Activated T-cell treated with anti-CD3 and anti-CD28 coated beads, Interleukin-2, amount 50 U/mL, for 72 hours (primary cell): ENCODE results near the gene CMBL. TPM values are rescaled to one million over a fixed set of nuclear protein-coding genes. Genes with fewer than 3 reads are reported as not detected.
"Not testable (repeated sequence)": the region's sequence is repeated elsewhere in the genome, so short reads cannot be mapped to it uniquely, and the experiment has no call there.

ENCODE experiments used
- ATAC-seq, 2 donors: fragments of 150-1000 bp; cut with Tn5 transposase; replicated peaks in 1 of 2; 2 replicates each; pipeline ENCODE4 v1.10.0; 2021; ENCODE audit warnings: moderate library complexity in 2 of 2, mild to moderate bottlenecking in 1 of 2
- DNase-seq, 2 donors: peaks; one replicate each; pipeline ENCODE4 v3.0.0; 2021 to 2022; ENCODE audit warnings: mixed read lengths in 1 of 2
- H3K27ac Mint-ChIP-seq: one replicate; pipeline ENCODE4 v1.8.0; 2022; ENCODE audit warnings: mild to moderate bottlenecking, moderate library complexity, mixed read lengths
- H3K27me3 Mint-ChIP-seq: one replicate; pipeline ENCODE4 v1.8.0; 2022; ENCODE audit warnings: low read depth, mixed read lengths
- H3K36me3 Mint-ChIP-seq, 2 donors: one replicate each; pipeline ENCODE4 v1.8.0; 2022; ENCODE audit warnings: mixed read lengths in 2 of 2, mild to moderate bottlenecking in 1 of 2; ENCODE audit not compliant: insufficient read depth in 2 of 2
- H3K4me1 Mint-ChIP-seq: one replicate; pipeline ENCODE4 v1.8.0; 2022; ENCODE audit warnings: low read depth, mixed read lengths
- H3K4me3 Mint-ChIP-seq, 2 donors: one replicate each; pipeline ENCODE4 v1.8.0; 2022; ENCODE audit warnings: mild to moderate bottlenecking in 2 of 2, mixed read lengths in 2 of 2, moderate library complexity in 2 of 2
- H3K9me3 Mint-ChIP-seq, 2 donors: one replicate each; pipeline ENCODE4 v1.8.0; 2022; ENCODE audit warnings: mixed read lengths in 2 of 2
- total RNA-seq, 2 donors: library from RNA; stranded (reverse); gene quantifications; one replicate each; pipeline ENCODE4 v1.2.3, GENCODE V29; 2022

Gene CMBL
- total RNA-seq, 2 donors from 2014 or later, result 1.2 to 1.7 TPM

DNA sequence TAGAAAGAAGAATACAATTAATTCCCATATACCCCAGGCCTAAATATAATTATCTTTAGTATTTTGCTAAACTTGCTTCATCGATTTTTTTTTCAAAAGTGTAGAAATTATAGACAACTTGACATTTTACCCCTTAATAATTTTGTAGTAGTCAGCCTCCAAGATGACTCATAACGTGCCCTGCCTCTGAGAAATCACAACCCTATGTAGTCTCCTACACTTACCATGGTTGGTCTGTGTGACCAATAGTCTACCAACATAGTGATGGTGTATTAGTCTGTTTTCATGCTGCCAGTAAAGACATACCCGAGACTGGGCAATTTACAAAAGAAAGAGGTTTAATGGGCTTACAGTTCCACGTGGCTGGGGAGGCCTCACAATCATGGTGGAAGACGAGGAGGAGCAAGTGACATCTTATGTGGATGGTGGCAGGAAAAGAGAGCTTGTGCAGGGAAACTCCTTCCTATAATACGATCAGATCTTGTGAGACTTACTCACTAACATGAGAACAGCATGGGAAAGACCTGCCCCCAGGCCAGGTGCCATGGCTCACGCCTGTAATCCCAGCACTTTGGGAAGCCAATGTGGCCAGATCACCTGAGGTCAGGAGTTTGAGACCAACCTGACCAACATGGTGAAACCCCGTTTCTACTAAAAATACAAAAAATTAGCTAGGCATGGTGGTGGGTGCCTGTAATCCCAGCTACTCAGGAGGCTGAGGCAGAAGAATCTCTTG lies 3.3 kb upstream of the CMBL start:
- not testable (repeated sequence) for H3K36me3 Mint-ChIP-seq, H3K27ac Mint-ChIP-seq, H3K4me3 Mint-ChIP-seq, H3K9me3 Mint-ChIP-seq, DNase-seq
- peaks cover 18% of the 10 kb centered on the region for H3K4me1 Mint-ChIP-seq
- H3K27me3 Mint-ChIP-seq, result peaks cover 25% of the 10 kb centered on the region
- ATAC-seq, result peak in 1 of 2 donors; percentile 75

- peaks cover 18% of the 10 kb centered on the region for H3K4me1 Mint-ChIP-seq
Observed at GRCh38 chr5:10310066-10310779, 2.5 kb upstream of the CMBL start.

DNA sequence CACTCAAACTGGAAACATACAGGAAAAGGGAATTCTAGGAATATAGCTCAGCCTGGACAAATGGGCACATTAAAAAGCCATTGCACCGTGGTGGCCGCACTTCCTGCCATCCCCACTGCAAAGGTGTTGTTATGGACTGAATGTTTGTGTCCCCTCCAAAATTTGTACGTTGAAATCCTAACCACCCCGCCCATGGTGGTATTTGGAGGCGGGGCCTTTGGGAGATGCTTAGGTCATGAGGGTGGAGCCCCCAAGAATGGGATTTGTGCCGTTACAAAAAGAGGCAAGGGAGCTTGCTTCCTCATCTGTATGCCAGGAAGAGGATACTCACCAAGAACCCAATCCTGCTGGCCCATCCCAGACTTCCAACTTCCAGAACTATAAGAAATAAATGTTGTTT lies 1.1 kb upstream of the CMBL start:
- no peak for ATAC-seq
- Mint-ChIP-seq H3K4me3 (peak overlapping the region; percentile 36 to 40), H3K27me3 (peaks cover 34% of the 10 kb centered on the region), H3K4me1 (peaks cover 18% of the 10 kb centered on the region), H3K36me3 (peaks cover 0 to 2% of the 10 kb centered on the region in 2 donors), H3K27ac (no peak overlapping the region), H3K9me3 (no peaks in the 10 kb centered on the region)
- DNase-seq, result no peak

More at GRCh38 chr5:10310066-10310779, 2.5 kb upstream of the CMBL start:
- no peak for DNase-seq
- H3K27ac Mint-ChIP-seq, result no peak overlapping the region
- peak in 1 of 2 donors; percentile 42 for ATAC-seq
- no peak overlapping the region for H3K4me3 Mint-ChIP-seq
- H3K9me3 Mint-ChIP-seq, result no peaks in the 10 kb centered on the region
- peaks cover 0 to 2% of the 10 kb centered on the region in 2 donors for H3K36me3 Mint-ChIP-seq
- peaks cover 28% of the 10 kb centered on the region for H3K27me3 Mint-ChIP-seq

DNA sequence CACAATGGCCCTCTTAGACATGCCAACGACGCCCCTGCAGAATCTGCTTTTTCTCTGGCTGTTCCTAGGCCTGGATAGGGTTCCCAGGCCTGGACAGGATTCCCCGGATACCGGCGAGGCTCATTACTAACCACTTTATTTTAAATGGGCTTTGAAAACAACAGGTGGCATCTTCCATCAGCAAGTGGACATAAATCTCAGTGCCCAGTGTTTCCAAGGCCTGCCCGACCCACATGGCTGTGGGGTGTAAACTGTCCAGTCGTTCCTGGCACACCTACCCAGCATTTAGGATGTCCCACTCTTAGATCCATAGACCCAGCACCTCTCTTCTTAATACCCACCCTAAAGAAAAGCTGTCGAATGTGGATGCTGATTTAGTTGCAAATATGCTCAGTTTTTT lies 896 bp downstream of the CMBL start:
- H3K27ac Mint-ChIP-seq, result no peak overlapping the region
- H3K9me3 Mint-ChIP-seq, result no peaks in the 10 kb centered on the region
- no peak for ATAC-seq
- H3K36me3 Mint-ChIP-seq, result peaks cover 0 to 2% of the 10 kb centered on the region in 2 donors
- DNase-seq, result no peak
- H3K4me1 Mint-ChIP-seq, result peaks cover 18% of the 10 kb centered on the region
- H3K4me3 Mint-ChIP-seq, result peak overlapping the region; percentile 90 to 91
- peaks cover 34% of the 10 kb centered on the region for H3K27me3 Mint-ChIP-seq

GRCh38 chr5:10306114-10306513 lies 1.6 kb downstream of the CMBL start:
- Mint-ChIP-seq H3K27ac (no peak overlapping the region), H3K36me3 (peaks cover 0 to 2% of the 10 kb centered on the region in 2 donors), H3K27me3 (peaks cover 34% of the 10 kb centered on the region), H3K4me3 (no peak overlapping the region), H3K9me3 (no peaks in the 10 kb centered on the region), H3K4me1 (peaks cover 18% of the 10 kb centered on the region)
- DNase-seq (no peak), ATAC-seq (no peak)

- no peaks in the 10 kb centered on the region for H3K9me3 Mint-ChIP-seq
- DNase-seq, result no peak
- H3K36me3 Mint-ChIP-seq, result peaks cover 0 to 2% of the 10 kb centered on the region in 2 donors
- ATAC-seq, result peak in 1 of 2 donors; percentile 19
- H3K27me3 Mint-ChIP-seq, result peaks cover 34% of the 10 kb centered on the region
- peaks cover 9% of the 10 kb centered on the region for H3K4me1 Mint-ChIP-seq
- H3K27ac Mint-ChIP-seq, result no peak overlapping the region
- no peak overlapping the region for H3K4me3 Mint-ChIP-seq
Observed at GRCh38 chr5:10304932-10305331, 2.8 kb downstream of the CMBL start.

GRCh38 chr5:10303699-10304170 lies 4.0 kb downstream of the CMBL start:
- peaks cover 9% of the 10 kb centered on the region for H3K4me1 Mint-ChIP-seq
- no peaks in the 10 kb centered on the region for H3K9me3 Mint-ChIP-seq
- DNase-seq, result no peak
- no peak overlapping the region for H3K27ac Mint-ChIP-seq
- H3K27me3 Mint-ChIP-seq, result peaks cover 30% of the 10 kb centered on the region
- no peak overlapping the region for H3K4me3 Mint-ChIP-seq
- ATAC-seq, result no peak
- H3K36me3 Mint-ChIP-seq, result peaks cover 0 to 2% of the 10 kb centered on the region in 2 donors

DNA sequence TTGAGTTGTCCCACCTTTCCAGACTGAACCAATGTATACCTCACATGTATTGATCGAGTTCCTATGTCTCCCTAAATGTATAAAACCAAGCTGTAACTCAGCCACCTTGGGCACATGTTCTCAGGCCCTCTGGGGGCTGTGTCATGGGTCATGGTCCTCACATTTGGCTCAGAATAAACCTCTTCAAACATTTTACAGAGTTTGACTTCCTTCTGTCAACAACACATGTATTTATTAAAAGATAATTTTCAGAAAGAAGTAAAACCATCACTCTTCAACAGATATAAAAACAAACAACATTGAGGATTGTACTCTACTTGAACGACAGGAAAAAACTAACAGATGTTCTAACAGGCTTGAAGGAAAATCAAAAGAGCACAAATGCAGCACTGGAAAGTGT lies 4.5 kb downstream of the CMBL start:
- no peaks in the 10 kb centered on the region for H3K9me3 Mint-ChIP-seq
- H3K27ac Mint-ChIP-seq, result no peak overlapping the region
- ATAC-seq (no peak), DNase-seq (no peak)
- no peak overlapping the region for H3K4me3 Mint-ChIP-seq
- H3K27me3 Mint-ChIP-seq, result peaks cover 26% of the 10 kb centered on the region
- H3K36me3 Mint-ChIP-seq, result peaks cover 0 to 2% of the 10 kb centered on the region in 2 donors
- H3K4me1 Mint-ChIP-seq, result peaks cover 9% of the 10 kb centered on the region

- DNase-seq, result no peak
- H3K4me3 Mint-ChIP-seq, result no peak overlapping the region
- no peaks in the 10 kb centered on the region for H3K36me3 Mint-ChIP-seq
- H3K9me3 Mint-ChIP-seq, result no peaks in the 10 kb centered on the region
- no peak overlapping the region for H3K27ac Mint-ChIP-seq
- peaks cover 4% of the 10 kb centered on the region for H3K4me1 Mint-ChIP-seq
- H3K27me3 Mint-ChIP-seq, result peaks cover 19% of the 10 kb centered on the region
- ATAC-seq, result no peak
Observed at GRCh38 chr5:10301842-10302610, 5.7 kb downstream of the CMBL start.

DNA sequence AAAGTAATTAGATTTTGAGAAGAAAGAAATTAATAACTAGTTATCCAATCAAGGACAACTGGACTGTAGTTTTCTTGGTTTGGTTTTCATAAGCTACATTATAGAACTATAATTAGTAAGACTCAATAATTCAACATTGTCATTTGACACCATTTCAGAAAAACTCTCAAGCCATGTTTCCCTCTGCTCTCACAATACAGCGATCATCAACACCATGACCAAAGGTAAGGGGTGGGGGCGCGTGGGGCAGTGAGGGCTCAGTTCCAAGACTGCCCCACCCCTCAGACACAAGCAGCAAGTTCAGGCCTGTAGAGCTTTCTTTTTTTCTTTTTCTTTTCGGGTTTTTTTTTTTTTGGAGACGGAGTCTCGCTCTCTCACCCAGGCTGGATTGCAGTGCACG lies 6.4 kb downstream of the CMBL start:
- DNase-seq (no peak), ATAC-seq (no peak)
- H3K27me3 Mint-ChIP-seq, result peaks cover 16% of the 10 kb centered on the region
- no peak overlapping the region for H3K4me3 Mint-ChIP-seq
- no peaks in the 10 kb centered on the region for H3K36me3 Mint-ChIP-seq
- H3K9me3 Mint-ChIP-seq, result no peaks in the 10 kb centered on the region
- H3K27ac Mint-ChIP-seq, result no peak overlapping the region
- no peaks in the 10 kb centered on the region for H3K4me1 Mint-ChIP-seq

DNA sequence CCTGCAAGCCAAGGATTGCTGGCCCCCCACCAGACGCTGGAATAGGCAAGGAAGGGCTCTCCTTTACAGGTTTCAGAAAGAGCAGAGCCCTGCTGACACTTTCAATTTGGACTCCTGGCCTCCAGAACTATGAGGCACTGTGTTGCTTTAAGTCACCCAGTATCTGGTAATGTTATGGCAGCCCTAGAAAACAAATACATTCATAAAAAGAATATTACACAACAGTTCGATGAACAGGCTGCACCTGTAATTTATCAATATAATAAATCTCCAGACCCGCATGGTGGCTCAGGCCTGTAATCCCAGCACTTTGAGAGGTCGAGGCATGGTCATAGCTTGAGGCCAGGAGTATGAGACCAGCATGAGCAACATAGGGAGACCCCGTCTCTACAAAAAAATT lies 7.5 kb downstream of the CMBL start:
- DNase-seq, result no peak
- Mint-ChIP-seq H3K9me3 (no peaks in the 10 kb centered on the region), H3K27me3 (peaks cover 10% of the 10 kb centered on the region), H3K27ac (no peak overlapping the region), H3K4me3 (no peak overlapping the region), H3K36me3 (no peaks in the 10 kb centered on the region), H3K4me1 (no peaks in the 10 kb centered on the region)
- no peak for ATAC-seq

DNA sequence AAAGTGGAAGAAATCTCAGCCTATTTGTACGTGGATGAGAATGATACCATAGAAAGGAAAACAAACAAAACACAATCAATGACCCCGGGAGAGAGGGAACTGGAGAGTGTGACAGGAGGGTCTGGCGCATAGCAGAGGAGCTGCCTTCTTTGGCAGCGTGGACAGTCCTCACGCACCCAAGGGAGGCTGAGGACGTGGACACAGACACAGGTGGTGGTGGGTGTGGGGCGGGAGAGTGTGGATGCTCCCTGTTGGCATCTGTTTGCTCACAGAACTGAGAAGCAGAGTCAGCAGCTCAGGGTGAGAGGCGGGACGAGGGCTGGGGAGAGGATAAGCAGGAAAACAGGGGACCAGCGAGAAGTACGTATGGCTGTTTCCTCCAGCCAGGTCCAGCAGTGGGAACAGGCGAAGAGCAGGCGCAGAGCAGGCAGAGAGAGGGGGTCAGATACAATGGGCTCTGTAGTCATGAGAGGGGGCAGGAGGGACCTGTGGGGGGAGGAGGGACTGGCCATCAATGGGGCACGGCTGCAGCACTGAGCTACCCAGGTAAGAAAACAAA lies 10.0 kb downstream of the CMBL start:
- no peak overlapping the region for H3K27ac Mint-ChIP-seq
- ATAC-seq, result no peak
- no peaks in the 10 kb centered on the region for H3K36me3 Mint-ChIP-seq
- no peaks in the 10 kb centered on the region for H3K9me3 Mint-ChIP-seq
- DNase-seq, result no peak
- no peaks in the 10 kb centered on the region for H3K4me1 Mint-ChIP-seq
- no peak overlapping the region for H3K4me3 Mint-ChIP-seq
- peaks cover 5% of the 10 kb centered on the region for H3K27me3 Mint-ChIP-seq
